Effector memory CD4-positive, alpha-beta T cell (primary cell): ENCODE data around the gene FBXO24.
A peak's percentile ranks its signal among the peaks of the same experiment; 100 is the strongest.
"Not testable (repeated sequence)": the region's sequence is repeated elsewhere in the genome, so short reads cannot be mapped to it uniquely, and the experiment has no call there.

Experiments
- DNase-seq, 3 donors: peaks; one replicate each; pipeline ENCODE4 v3.0.0-alpha.2; 2020
- H3K27ac ChIP-seq: 2 replicates; pipeline ENCODE4 v1.7.0; 2013; ENCODE audit warnings: mild to moderate bottlenecking, low read length, moderate library complexity; ENCODE audit not compliant: insufficient read depth, poor library complexity, severe bottlenecking
- H3K27me3 ChIP-seq: replicated peaks from 2 replicates; pipeline ENCODE4 v1.7.0; 2013; ENCODE audit warnings: mild to moderate bottlenecking, low read length; ENCODE audit not compliant: insufficient read depth, control insufficient read depth, poor library complexity, severe bottlenecking
- H3K36me3 ChIP-seq: 2 replicates; pipeline ENCODE4 v1.7.0; 2013; ENCODE audit warnings: mild to moderate bottlenecking, low read length, moderate library complexity; ENCODE audit not compliant: control insufficient read depth, insufficient read depth
- H3K4me1 ChIP-seq: 2 replicates; pipeline ENCODE4 v1.7.0; 2013; ENCODE audit warnings: low read length, mild to moderate bottlenecking; ENCODE audit not compliant: control insufficient read depth, insufficient read depth, poor library complexity, severe bottlenecking
- H3K4me3 ChIP-seq: 2 replicates; pipeline ENCODE4 v1.7.0; 2013; ENCODE audit warnings: low read length, low read depth, mild to moderate bottlenecking; ENCODE audit not compliant: insufficient read depth, poor library complexity, severe bottlenecking
- H3K9me3 ChIP-seq: 2 replicates; pipeline ENCODE4 v1.7.0; 2013; ENCODE audit warnings: mild to moderate bottlenecking, low read length, moderate library complexity; ENCODE audit not compliant: control insufficient read depth

Gene FBXO24

DNA sequence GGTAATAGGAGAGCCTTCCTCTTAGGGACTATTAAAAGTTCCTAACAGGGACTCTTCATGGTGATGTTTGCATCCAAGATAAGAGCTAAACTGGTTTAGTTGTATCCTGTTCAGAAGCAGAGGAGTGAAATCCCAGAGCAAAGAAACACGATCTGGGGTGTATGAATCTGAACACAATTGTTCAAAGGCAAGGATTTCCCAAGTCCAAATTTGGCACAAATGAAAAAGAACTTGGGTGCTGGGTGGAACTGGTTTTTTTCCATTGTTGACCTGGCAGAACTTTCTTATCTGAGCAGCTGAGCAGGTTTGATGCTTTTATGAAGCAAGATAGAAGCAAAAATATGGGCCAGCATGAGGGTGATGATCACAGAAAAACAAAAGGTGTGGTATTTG lies 41.2 kb upstream of the FBXO24 start:
- Histone ChIP-seq H3K9me3 (no peaks in the 10 kb centered on the region), H3K27ac (peak overlapping the region; percentile 73), H3K27me3 (no peaks in the 10 kb centered on the region), H3K4me1 (peaks cover 87% of the 10 kb centered on the region), H3K36me3 (no peaks in the 10 kb centered on the region), H3K4me3 (peak overlapping the region; percentile 31)
- DNase-seq, result no peak

- Histone ChIP-seq H3K27me3 (no peaks in the 10 kb centered on the region), H3K36me3 (no peaks in the 10 kb centered on the region), H3K4me3 (peak overlapping the region; percentile 31), H3K27ac (peak overlapping the region; percentile 73), H3K9me3 (no peaks in the 10 kb centered on the region), H3K4me1 (peaks cover 89% of the 10 kb centered on the region)
- DNase-seq, result peak in 2 of 3 donors; percentile 25 to 52
These were observed 40.6 kb upstream of the FBXO24 start for GRCh38 chr7:100545360-100546128.

DNA sequence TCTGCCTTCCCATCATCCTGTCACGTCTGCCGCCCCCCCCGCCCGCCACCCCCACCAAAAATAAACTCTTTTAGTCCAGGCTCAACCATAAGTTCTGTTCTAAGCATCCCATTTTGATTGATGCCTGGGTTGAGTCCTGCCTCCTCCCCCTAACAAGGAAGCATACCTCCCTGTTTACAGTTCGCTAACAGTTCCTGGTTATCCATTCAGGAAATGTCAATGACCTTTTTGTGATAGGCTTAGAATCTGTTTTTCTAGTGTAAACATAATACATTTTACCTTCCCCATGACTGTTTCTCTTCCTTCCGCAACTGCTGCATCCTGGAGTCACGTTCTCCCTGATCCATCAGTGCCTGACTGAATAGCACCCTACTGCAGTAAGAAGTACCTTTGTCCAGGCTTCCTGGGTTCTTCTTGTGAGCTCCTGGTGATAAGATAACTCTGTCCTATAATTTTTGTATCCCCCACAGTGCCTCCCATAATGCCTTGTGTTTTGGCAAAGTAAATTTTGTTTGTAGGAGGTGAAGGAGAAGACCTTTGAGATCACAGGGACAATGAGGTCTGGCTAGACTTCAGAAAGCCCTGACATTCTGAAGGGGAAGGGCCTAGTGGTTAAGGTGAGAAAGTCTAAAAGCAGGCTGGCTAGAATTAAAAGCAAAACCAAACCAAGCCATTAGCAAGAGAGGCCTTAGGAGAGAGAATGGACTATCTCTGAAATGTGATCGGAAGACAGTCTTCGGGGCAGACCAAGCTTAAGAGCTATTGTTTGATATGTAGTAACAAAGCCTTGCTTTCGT lies 39.8 kb upstream of the FBXO24 start:
- H3K27ac ChIP-seq, result peak overlapping the region; percentile 73
- no peaks in the 10 kb centered on the region for H3K9me3 ChIP-seq
- peaks cover 84% of the 10 kb centered on the region for H3K4me1 ChIP-seq
- no peaks in the 10 kb centered on the region for H3K27me3 ChIP-seq
- no peak for DNase-seq
- peaks cover 2% of the 10 kb centered on the region for H3K36me3 ChIP-seq
- H3K4me3 ChIP-seq, result peak overlapping the region; percentile 31

- DNase-seq, result no peak
- H3K9me3 ChIP-seq, result no peaks in the 10 kb centered on the region
- peak overlapping the region; percentile 31 for H3K4me3 ChIP-seq
- H3K4me1 ChIP-seq, result peaks cover 78% of the 10 kb centered on the region
- H3K36me3 ChIP-seq, result peaks cover 10% of the 10 kb centered on the region
- peak overlapping the region; percentile 73 for H3K27ac ChIP-seq
- H3K27me3 ChIP-seq, result no peaks in the 10 kb centered on the region
These were observed 39.0 kb upstream of the FBXO24 start for GRCh38 chr7:100546926-100547800.

GRCh38 chr7:100547872-100548271 lies 38.3 kb upstream of the FBXO24 start:
- Histone ChIP-seq H3K36me3 (peaks cover 17% of the 10 kb centered on the region), H3K4me3 (no peak overlapping the region), H3K27ac (peak overlapping the region; percentile 73), H3K27me3 (no peaks in the 10 kb centered on the region), H3K9me3 (no peaks in the 10 kb centered on the region), H3K4me1 (peaks cover 72% of the 10 kb centered on the region)
- no peak for DNase-seq

GRCh38 chr7:100548446-100548845 lies 37.7 kb upstream of the FBXO24 start:
- Histone ChIP-seq H3K36me3 (peaks cover 23% of the 10 kb centered on the region), H3K4me1 (peaks cover 67% of the 10 kb centered on the region), H3K27ac (peak overlapping the region; percentile 73)
- H3K4me3 ChIP-seq, H3K27me3 ChIP-seq, H3K9me3 ChIP-seq, DNase-seq: not testable (repeated sequence)

DNA sequence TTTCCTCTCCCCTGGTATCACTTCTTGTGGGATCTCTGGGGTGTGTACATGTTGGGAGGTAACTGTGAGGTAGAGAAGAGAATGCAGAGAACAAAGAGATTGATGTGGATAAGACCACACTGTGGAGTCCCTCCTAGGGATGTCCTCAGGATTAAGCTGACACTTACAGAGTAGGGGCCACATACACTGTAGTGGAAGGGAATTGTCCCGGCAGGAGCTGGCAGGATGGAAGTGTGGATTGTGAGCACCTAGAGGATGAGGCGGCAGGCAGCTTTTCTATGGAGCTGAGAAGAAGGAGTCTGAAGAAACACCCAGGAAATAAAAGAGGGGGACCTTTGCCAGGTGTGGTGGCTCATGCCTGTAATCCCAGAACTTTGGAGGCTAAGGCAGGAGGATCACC lies 33.6 kb upstream of the FBXO24 start:
- no peak for DNase-seq
- H3K27me3 ChIP-seq, result no peaks in the 10 kb centered on the region
- no peak overlapping the region for H3K4me3 ChIP-seq
- H3K36me3 ChIP-seq, result peaks cover 49% of the 10 kb centered on the region
- H3K9me3 ChIP-seq, result no peaks in the 10 kb centered on the region
- no peak overlapping the region for H3K27ac ChIP-seq
- peaks cover 27% of the 10 kb centered on the region for H3K4me1 ChIP-seq

DNA sequence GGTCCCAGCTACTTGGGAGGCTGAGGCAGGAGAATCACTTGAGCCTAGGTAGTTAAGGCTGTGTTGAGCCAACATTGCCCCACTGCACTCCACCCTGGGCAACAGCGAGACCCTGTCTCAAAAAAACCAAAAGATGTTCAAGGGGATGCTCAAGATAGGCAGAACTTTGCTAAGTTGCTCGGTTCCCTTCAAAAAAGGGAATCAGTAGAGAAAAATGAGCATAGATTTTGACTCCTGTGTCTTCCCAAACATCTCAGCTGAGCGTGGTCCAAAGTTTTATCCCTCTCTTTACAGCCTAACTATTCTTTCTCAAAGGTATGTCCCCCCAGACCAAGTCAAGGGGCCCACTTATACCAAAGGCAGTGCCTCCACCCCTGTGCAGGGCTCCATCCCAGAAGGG lies 33.1 kb upstream of the FBXO24 start:
- H3K27ac ChIP-seq, result no peak overlapping the region
- no peaks in the 10 kb centered on the region for H3K27me3 ChIP-seq
- peaks cover 22% of the 10 kb centered on the region for H3K4me1 ChIP-seq
- H3K36me3 ChIP-seq, result peaks cover 49% of the 10 kb centered on the region
- no peak for DNase-seq
- H3K9me3 ChIP-seq, result no peaks in the 10 kb centered on the region
- no peak overlapping the region for H3K4me3 ChIP-seq

- DNase-seq, result no peak
- Histone ChIP-seq H3K9me3 (no peaks in the 10 kb centered on the region), H3K36me3 (peaks cover 56% of the 10 kb centered on the region), H3K4me1 (peaks cover 6% of the 10 kb centered on the region), H3K27me3 (no peaks in the 10 kb centered on the region), H3K27ac (no peak overlapping the region), H3K4me3 (no peak overlapping the region)
These were observed 30.4 kb upstream of the FBXO24 start for GRCh38 chr7:100555701-100556100.
